GM19467 (cell line): ENCODE data around the gene PARD3.
"Not testable (repeated sequence)": the region's sequence is repeated elsewhere in the genome, so short reads cannot be mapped to it uniquely, and the experiment has no call there.

Source experiments
- ATAC-seq: cut with Tn5 transposase; IDR thresholded peaks from one replicate; pipeline ENCODE4 v1.9.1; 2021; ENCODE audit warnings: mild to moderate bottlenecking, moderate library complexity; ENCODE audit not compliant: unreplicated experiment

PARD3 gene

DNA sequence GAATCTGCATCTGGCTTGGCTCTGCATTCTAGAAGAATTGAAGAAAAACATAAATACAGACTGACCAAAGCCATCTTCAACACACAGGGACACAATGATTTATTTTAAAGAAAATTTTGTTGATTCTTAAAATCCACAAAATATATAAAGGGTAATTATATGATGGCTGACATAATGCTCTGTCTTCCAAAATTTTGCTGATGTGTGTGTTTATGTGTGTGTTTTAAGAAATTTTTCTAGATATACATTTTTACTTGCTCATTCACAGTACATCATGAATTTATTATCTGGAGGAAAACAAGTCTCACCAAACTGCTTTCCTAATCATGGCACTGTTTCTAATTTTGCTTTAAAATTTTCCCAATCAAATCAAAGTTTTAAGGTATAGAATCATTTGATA is 442.6 kb downstream of the PARD3 start:
- no peak for ATAC-seq

GRCh38 chr10:34370126-34370525 is 445.0 kb downstream of the PARD3 start:
- ATAC-seq: no peak

DNA sequence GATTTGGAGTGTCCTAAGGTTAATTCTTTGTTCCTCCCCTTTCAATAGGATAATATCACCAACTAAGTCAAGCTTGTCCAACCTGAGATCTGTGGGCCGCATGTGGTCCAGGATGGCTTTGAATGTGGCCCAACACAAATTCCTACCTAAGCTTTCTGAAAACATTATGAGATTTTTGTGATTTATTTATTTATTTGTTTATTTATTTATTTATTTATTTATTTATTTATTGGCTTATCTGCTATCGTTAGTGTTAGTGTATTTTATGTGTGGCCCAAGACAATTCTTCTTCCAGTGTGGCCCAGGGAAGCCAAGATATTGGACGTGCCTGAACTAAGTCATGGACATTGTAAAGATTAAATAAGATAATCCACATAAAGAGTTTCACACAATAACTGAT is 446.0 kb downstream of the PARD3 start:
- ATAC-seq: no peak

GRCh38 chr10:34364253-34365037 is 450.7 kb downstream of the PARD3 start:
- no peak for ATAC-seq

DNA sequence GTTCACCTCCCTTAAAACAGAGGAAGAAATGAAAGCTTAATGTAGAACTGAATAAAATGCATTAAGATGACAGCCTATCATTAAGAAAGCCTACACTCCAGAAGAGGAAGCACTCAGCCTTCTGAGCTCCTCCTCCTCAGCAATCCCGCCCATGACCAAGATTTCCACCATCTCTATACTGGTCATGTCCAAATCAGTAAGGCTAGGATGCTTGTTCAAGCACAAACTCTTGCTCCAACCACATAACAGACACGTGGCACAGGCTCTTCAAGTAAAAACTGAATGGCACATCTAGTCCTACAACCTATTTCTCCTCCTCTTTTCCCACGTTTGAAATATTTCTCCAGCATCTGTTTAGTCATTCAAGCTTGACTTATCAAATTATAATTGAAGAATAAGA is 454.1 kb downstream of the PARD3 start:
- ATAC-seq: no peak

GRCh38 chr10:34359435-34359813 is 455.7 kb downstream of the PARD3 start:
- no peak for ATAC-seq

- ATAC-seq: no peak
Measured at GRCh38 chr10:34358729-34359434, 456.2 kb downstream of the PARD3 start.

DNA sequence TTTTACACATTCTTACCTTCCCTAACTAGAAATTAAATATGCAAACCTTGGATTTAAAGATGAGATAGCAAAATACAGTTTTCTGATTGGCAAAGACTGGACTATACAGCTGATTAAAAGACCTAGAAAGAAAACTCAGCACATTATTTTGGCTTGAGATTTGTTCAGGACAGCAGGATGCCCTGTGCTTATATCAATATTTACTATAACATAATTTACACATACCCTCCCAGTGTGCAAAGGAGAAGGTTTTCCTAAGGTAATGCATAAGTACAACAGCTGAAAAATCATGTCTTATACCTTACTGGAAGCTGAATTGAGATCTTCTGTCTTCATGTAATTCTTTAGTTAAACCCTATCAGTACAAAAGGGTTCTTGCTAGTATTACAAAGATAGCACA is 458.6 kb downstream of the PARD3 start:
- no peak for ATAC-seq

DNA sequence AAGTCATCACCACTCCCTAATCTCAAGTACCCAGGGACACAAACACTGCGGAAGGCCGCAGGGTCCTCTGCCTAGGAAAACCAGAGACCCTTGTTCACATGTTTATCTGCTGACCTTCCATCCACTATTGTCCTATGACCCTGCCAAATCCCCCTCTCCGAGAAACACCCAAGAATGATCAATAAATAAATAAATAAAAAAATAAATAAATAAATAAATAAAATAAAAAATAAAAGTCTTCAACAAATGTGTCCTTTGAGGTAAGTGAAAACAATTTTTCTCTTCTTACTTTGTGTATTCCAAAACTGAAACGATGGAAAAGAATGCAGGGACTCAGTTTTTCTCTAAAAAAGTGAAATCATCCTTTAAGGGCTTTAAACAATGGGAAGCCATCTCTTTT is 461.6 kb downstream of the PARD3 start:
- not testable (repeated sequence) for ATAC-seq

DNA sequence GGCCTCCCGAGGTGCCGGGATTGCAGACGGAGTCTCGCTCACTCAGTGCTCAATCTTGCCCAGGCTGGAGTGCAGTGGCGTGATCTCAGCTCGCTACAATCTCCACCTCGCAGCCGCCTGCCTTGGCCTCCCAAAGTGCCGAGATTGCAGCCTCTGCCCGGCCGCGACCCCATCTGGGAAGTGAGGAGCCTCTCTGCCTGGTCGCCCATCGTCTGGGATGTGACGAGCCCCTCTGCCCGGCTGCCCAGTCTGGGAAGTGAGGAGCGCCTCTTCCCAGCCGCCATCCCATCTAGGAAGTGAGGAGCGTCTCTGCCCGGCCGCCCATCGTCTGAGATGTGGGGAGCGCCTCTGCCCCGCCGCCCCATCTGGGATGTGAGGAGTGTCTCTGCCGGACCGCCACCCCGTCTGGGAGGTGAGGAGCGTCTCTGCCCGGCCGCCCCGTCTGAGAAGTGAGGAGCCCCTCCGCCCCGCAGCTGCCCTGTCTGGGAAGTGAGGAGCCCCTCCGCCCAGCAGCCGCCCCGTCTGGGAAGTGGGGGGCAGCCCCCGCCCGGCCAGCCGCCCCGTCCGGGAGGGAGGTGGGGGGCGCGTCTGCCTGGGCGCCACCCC is 462.4 kb downstream of the PARD3 start:
- not testable (repeated sequence) for ATAC-seq

GRCh38 chr10:34351161-34351560 is 463.9 kb downstream of the PARD3 start:
- no peak for ATAC-seq

DNA sequence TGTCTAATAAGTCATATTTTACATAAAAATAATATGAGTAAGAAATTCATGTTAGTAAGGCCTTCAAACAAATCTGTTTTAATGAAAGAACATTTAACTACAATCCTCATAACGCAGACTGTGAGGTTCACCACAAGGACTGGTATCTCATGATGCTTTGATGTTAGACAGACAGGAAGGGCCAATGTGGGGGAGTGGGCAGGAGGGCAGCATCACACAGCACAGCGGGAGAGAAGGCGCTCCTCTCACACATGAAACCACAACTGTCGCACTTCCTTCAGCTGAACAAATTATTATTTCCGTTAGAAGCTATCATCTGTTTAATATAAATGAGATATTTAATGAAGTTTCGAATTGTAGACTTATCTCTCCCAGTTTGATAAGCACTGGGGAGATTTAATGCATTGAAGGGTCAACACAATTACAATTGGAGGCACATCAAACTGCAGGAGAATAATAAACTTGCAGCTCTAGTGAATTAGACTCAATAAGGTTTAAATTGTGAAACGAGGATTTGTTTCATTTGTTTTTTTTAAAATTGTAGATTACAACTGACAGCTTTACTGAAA is 466.1 kb downstream of the PARD3 start:
- no peak for ATAC-seq

GRCh38 chr10:34348021-34348420 is 467.1 kb downstream of the PARD3 start:
- no peak for ATAC-seq

GRCh38 chr10:34347131-34347530 is 468.0 kb downstream of the PARD3 start:
- ATAC-seq: no peak

DNA sequence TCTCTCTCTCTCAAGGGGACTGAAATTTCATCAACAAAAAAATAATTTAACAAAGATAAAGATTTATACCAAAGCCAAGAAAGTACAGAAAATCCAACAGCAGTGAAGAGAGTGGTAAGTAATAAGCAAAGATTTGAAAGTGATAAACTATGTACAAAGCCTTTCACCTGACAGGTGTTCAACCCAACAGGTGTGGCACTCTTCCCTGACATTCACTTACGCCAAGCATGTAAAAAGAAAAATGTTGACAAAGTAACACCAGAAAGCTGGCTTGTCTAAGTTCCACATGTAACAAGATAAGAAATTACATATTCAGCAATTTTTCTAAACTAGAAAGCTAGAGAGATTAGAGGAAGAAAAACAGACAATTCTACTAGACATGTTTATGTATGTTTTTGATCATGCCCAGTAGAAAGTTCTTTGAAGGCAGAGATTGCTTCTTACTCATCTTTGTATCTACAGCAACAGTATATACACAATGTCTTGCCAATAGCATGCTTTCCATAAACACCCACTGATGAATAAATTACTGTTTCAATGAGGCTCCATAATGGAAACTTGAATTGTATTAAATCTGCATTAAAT is 468.5 kb downstream of the PARD3 start:
- no peak for ATAC-seq

DNA sequence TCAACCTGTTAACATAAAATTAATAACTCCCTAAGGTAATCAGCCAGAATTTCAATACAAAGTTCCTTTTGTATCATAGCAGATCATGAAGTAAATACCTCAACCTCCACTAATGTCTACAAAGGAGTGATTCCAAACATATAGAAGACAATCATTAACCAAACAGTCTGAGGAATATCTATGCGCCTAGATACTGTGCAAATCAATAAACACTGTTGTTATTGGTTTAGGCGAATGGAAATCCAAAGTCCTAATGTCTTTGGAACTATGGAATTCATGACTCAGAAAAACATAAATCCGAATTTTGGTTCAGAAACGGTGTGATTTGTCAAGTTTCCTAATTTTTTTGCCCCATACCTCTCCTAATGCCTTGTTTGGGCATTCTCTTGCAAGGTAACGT is 469.7 kb downstream of the PARD3 start:
- ATAC-seq: no peak

- no peak for ATAC-seq
Measured at GRCh38 chr10:34343764-34344163, 471.3 kb downstream of the PARD3 start.

DNA sequence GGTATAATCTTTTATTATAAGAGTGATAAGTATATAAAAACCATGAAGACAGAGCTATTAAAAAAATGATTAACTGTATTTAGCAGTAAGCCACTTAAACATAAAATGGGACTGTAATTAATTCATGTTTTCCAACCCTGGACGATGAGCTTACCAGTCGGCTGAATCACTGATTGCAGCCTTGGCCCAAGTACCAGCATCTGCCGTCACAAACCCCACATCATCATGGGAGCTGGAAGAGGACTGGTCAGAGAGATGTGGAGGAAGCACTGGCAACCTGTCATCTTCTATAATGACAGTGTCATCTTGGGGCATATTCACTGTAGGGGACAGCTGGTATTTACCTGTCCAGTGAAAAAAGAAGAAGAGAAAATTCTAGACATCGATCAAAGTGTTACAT is 473.6 kb downstream of the PARD3 start:
- no peak for ATAC-seq

DNA sequence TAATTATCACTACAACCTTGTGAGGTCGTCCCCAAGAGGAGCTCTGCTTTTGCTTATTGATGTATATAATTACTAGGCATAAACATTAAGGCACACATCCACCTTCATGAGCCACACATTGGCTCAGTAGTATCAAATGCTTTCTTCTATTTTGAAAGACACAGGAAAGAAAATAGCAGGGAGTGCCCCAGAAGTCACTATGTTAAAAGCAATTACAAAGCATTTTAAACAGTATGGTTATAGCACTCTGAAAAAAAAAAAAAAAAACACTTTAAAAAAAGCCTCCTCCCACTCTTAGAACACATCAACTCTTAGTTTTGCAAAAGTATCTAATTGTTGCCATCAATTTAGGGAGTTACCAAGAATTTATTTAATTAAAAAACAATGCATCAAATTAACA is 474.2 kb downstream of the PARD3 start:
- ATAC-seq: no peak

- ATAC-seq: no peak
Measured at GRCh38 chr10:34339816-34340553, 475.1 kb downstream of the PARD3 start.

DNA sequence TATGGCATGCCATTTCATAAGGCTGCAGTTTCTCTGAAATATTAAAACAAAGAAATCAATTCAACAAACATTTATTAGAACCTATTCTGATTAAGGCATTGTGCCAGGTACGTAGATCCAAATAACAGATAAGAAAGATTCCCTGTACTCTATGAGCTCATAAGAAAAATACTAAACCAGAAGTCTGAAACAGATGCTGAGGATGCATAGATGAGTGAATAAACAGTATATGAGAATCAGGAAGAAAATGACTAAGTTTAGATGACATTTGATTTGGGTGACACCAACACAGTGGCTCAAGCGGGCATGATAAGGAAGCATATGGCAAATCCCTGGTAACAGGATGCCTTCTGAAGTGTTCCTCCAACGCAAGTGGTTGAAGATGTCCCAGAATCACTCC is 477.2 kb downstream of the PARD3 start:
- no peak for ATAC-seq
